Neuronal stem cell (in vitro differentiated cells): ENCODE results near the gene ZMYND11.
"Not testable (repeated sequence)": the region's sequence is repeated elsewhere in the genome, so short reads cannot be mapped to it uniquely, and the experiment has no call there.

Experiments used
- DNase-seq: peaks from one replicate; pipeline ENCODE4 v3.0.0-alpha.2; 2013; ENCODE audit warnings: low spot score
- H2AFZ ChIP-seq: one replicate; pipeline ENCODE4 v1.6.1; 2013; ENCODE audit warnings: mild to moderate bottlenecking, low read length, inconsistent platforms
- H2AK5ac ChIP-seq: 2 replicates; pipeline ENCODE4 v1.6.1; 2013; ENCODE audit warnings: low read depth, mild to moderate bottlenecking, inconsistent platforms, low read length, moderate library complexity, mixed read lengths
- H2BK120ac ChIP-seq: 2 replicates; pipeline ENCODE4 v1.6.1; 2013; ENCODE audit warnings: low read depth, mild to moderate bottlenecking, inconsistent platforms, low read length, moderate library complexity, mixed read lengths
- H2BK12ac ChIP-seq: one replicate; pipeline ENCODE4 v1.6.1; 2013; ENCODE audit warnings: low read length, inconsistent platforms
- H2BK15ac ChIP-seq: 2 replicates; pipeline ENCODE4 v1.6.1; 2013; ENCODE audit warnings: mild to moderate bottlenecking, low read length, inconsistent platforms, mixed read lengths
- H2BK5ac ChIP-seq: one replicate; pipeline ENCODE4 v1.6.1; 2013; ENCODE audit warnings: inconsistent platforms, mild to moderate bottlenecking, low read length, moderate library complexity
- H3K14ac ChIP-seq: one replicate; pipeline ENCODE4 v1.6.1; 2013; ENCODE audit warnings: low read length, inconsistent platforms
- H3K18ac ChIP-seq: 2 replicates; pipeline ENCODE4 v1.6.1; 2013; ENCODE audit warnings: low read length, inconsistent platforms
- H3K23ac ChIP-seq: 2 replicates; pipeline ENCODE4 v1.6.1; 2013; ENCODE audit warnings: low read depth, mild to moderate bottlenecking, mixed read lengths, low read length, inconsistent platforms; ENCODE audit not compliant: poor library complexity
- H3K27ac ChIP-seq: replicated peaks from 3 replicates; pipeline ENCODE4 v1.5.1; 2013; ENCODE audit warnings: low read length, inconsistent platforms
- H3K27me3 ChIP-seq, 3 experiments: 2 replicates each; pipeline ENCODE4 v1.6.1; 2013; ENCODE audit warnings: low read length in 3 of 3, mild to moderate bottlenecking in 2 of 3, inconsistent platforms in 1 of 3, low read depth in 1 of 3, mixed read lengths in 1 of 3, moderate library complexity in 1 of 3; ENCODE audit not compliant: control insufficient read depth in 3 of 3, insufficient read depth in 3 of 3
- H3K36me3 ChIP-seq, 2 donors: replicated peaks in 1 of 2; 2 replicates each; pipeline ENCODE4 v1.6.1; 2013; ENCODE audit warnings: low read length in 2 of 2; ENCODE audit not compliant: control insufficient read depth in 2 of 2, insufficient read depth in 2 of 2
- H3K4ac ChIP-seq: 2 replicates; pipeline ENCODE4 v1.6.1; 2013; ENCODE audit warnings: inconsistent platforms, mild to moderate bottlenecking, low read length, moderate library complexity
- H3K4me1 ChIP-seq, 2 donors: 1 replicate in 1 of 2; 2 replicates in 1 of 2; pipeline ENCODE4 v1.6.1; 2013; ENCODE audit warnings: low read length in 2 of 2, low read depth in 1 of 2; ENCODE audit not compliant: control insufficient read depth in 2 of 2, insufficient read depth in 1 of 2
- H3K4me2 ChIP-seq: one replicate; pipeline ENCODE4 v1.6.1; 2013; ENCODE audit warnings: mild to moderate bottlenecking, low read length, inconsistent platforms; ENCODE audit not compliant: insufficient read depth, poor library complexity, severe bottlenecking
- H3K4me3 ChIP-seq, 2 donors: 2 replicates each; pipeline ENCODE4 v1.5.1; 2013; ENCODE audit warnings: low read length in 2 of 2, mild to moderate bottlenecking in 2 of 2, inconsistent platforms in 1 of 2, moderate library complexity in 1 of 2
- H3K79me1 ChIP-seq: one replicate; pipeline ENCODE4 v1.6.1; 2013; ENCODE audit warnings: low read depth, mild to moderate bottlenecking, inconsistent platforms, low read length, moderate library complexity
- H3K9ac ChIP-seq: one replicate; pipeline ENCODE4 v1.6.1; 2013; ENCODE audit warnings: mild to moderate bottlenecking, low read depth, low read length, inconsistent platforms; ENCODE audit not compliant: poor library complexity
- H3K9me3 ChIP-seq, 2 donors: replicated peaks in 1 of 2; 2 replicates each; pipeline versions ENCODE3 to v1.6.1; 2013; ENCODE audit warnings: low read length in 2 of 2, mild to moderate bottlenecking in 2 of 2, inconsistent platforms in 1 of 2, low read depth in 1 of 2, mixed read lengths in 1 of 2, moderate library complexity in 1 of 2; ENCODE audit not compliant: control insufficient read depth in 2 of 2, insufficient read depth in 1 of 2
- H4K8ac ChIP-seq: one replicate; pipeline ENCODE4 v1.6.1; 2013; ENCODE audit warnings: low read depth, mild to moderate bottlenecking, inconsistent platforms, low read length, moderate library complexity
- H4K91ac ChIP-seq: one replicate; pipeline ENCODE4 v1.6.1; 2013; ENCODE audit warnings: low read length, low read depth, mild to moderate bottlenecking, inconsistent platforms; ENCODE audit not compliant: poor library complexity
- WGBS, 2 donors: extraction: QIAGEN DNeasy Blood & Tissue Kit; methylation state at CpG; one replicate each; pipeline ENCODE4 v1.1.7; 2013; ENCODE audit warnings: missing lambda C conversion rate in 2 of 2, mixed read lengths in 1 of 2; ENCODE audit not compliant: insufficient read length in 2 of 2, insufficient replicate concordance in 1 of 2; ENCODE audit errors: extremely low coverage in 2 of 2; 5-methylcytosine and 5-hydroxymethylcytosine counted together

The ZMYND11 gene

GRCh38 chr10:298033-298432, 162.8 kb downstream of the ZMYND11 start:
- Histone ChIP-seq H3K18ac (no peak overlapping the region), H3K79me1 (no peaks in the 10 kb centered on the region), H4K8ac (no peak overlapping the region), H3K4ac (no peak overlapping the region), H3K4me3 (no peak overlapping the region), H2BK12ac (no peak overlapping the region), H2BK5ac (no peak overlapping the region), H3K4me1 (peaks cover 0 to 6% of the 10 kb centered on the region in 2 donors), H2AK5ac (no peak overlapping the region), H3K4me2 (no peak overlapping the region), H4K91ac (no peak overlapping the region), H3K27me3 (no peaks in the 10 kb centered on the region), H3K23ac (no peak overlapping the region), H2BK120ac (no peak overlapping the region), H3K9ac (no peak overlapping the region), H3K27ac (no peak overlapping the region), H3K36me3 (peaks cover 10 to 27% of the 10 kb centered on the region in 2 donors), H3K14ac (no peak overlapping the region), H2BK15ac (no peak overlapping the region), H2AFZ (no peak overlapping the region), H3K9me3 (no peaks in the 10 kb centered on the region)
- no peak for DNase-seq
- no CpG with 5 or more reads among the region's 9 CpGs for WGBS, 2 donors

- H2AK5ac ChIP-seq: no peak overlapping the region
These were observed 164.3 kb downstream of the ZMYND11 start for GRCh38 chr10:299512-299911.

GRCh38 chr10:299969-300368, 164.7 kb downstream of the ZMYND11 start:
- H2BK12ac ChIP-seq: no peak overlapping the region
- no peak for DNase-seq
- no CpG with 5 or more reads among the region's 7 CpGs for WGBS, 2 donors

More at GRCh38 chr10:299512-299911, 164.3 kb downstream of the ZMYND11 start:
- Histone ChIP-seq H3K79me1 (no peaks in the 10 kb centered on the region), H2BK15ac (no peak overlapping the region), H2BK120ac (no peak overlapping the region), H3K36me3 (peaks cover 13 to 30% of the 10 kb centered on the region in 2 donors), H4K8ac (no peak overlapping the region), H3K9ac (no peak overlapping the region), H3K9me3 (peaks cover 0 to 2% of the 10 kb centered on the region in 2 donors), H3K14ac (no peak overlapping the region), H3K23ac (no peak overlapping the region), H3K4me3 (no peak overlapping the region), H2BK12ac (no peak overlapping the region), H3K4me2 (no peak overlapping the region), H3K27ac (no peak overlapping the region), H3K18ac (no peak overlapping the region), H3K4me1 (no peaks in the 10 kb centered on the region), H2AFZ (no peak overlapping the region), H2BK5ac (no peak overlapping the region), H4K91ac (no peak overlapping the region), H3K27me3 (no peaks in the 10 kb centered on the region), H3K4ac (no peak overlapping the region)
- DNase-seq: no peak
- no CpG with 5 or more reads among the region's 2 CpGs for WGBS, 2 donors

GRCh38 chr10:300580-300979, 165.3 kb downstream of the ZMYND11 start:
- not testable (repeated sequence) for H3K4me1 ChIP-seq, H2AFZ ChIP-seq, H2BK12ac ChIP-seq, H2AK5ac ChIP-seq, H2BK15ac ChIP-seq, H3K4ac ChIP-seq, H3K14ac ChIP-seq, H3K9ac ChIP-seq, H4K8ac ChIP-seq, H2BK5ac ChIP-seq, H3K18ac ChIP-seq, H3K23ac ChIP-seq, H3K79me1 ChIP-seq, H3K27ac ChIP-seq, H4K91ac ChIP-seq, DNase-seq, H3K4me2 ChIP-seq, H3K27me3 ChIP-seq, H3K9me3 ChIP-seq, H3K4me3 ChIP-seq, H2BK120ac ChIP-seq
- no CpG with 5 or more reads among the region's 31 CpGs for WGBS, 2 donors
- peaks cover 19 to 30% of the 10 kb centered on the region in 2 donors for H3K36me3 ChIP-seq

More at GRCh38 chr10:299969-300368, 164.7 kb downstream of the ZMYND11 start:
- Histone ChIP-seq H3K27me3 (no peaks in the 10 kb centered on the region), H4K8ac (no peak overlapping the region), H3K4me1 (no peaks in the 10 kb centered on the region), H3K23ac (no peak overlapping the region), H3K9me3 (peaks cover 0 to 4% of the 10 kb centered on the region in 2 donors), H3K4me3 (no peak overlapping the region), H3K18ac (no peak overlapping the region), H3K4ac (no peak overlapping the region), H3K9ac (no peak overlapping the region), H2AFZ (no peak overlapping the region), H2BK15ac (no peak overlapping the region), H2AK5ac (no peak overlapping the region), H2BK120ac (no peak overlapping the region), H3K36me3 (peaks cover 17 to 30% of the 10 kb centered on the region in 2 donors), H4K91ac (no peak overlapping the region), H3K4me2 (no peak overlapping the region), H2BK5ac (no peak overlapping the region), H3K14ac (no peak overlapping the region), H3K27ac (no peak overlapping the region), H3K79me1 (peaks cover 2% of the 10 kb centered on the region)
